Adrenal gland (tissue), 12 donors: ENCODE measurements around the gene LYRM4. TPM values are rescaled to one million over a fixed set of nuclear protein-coding genes. Genes with fewer than 3 reads are reported as not detected.
A peak's percentile ranks its signal among the peaks of the same experiment; 100 is the strongest.

Experiments used
- DNase-seq, 7 donors: peaks; one replicate each; pipeline ENCODE4 v3.0.0-alpha.2; 2019 to 2020
- H3K27ac ChIP-seq, 5 donors: fragments of 200-600 bp; sonication (generic) in 4 of 5; 1 replicate in 3 of 5; 2 replicates in 2 of 5; pipeline versions ENCODE4 v1.5.1 to v1.8.0; 2016 to 2020; ENCODE audit warnings: mild to moderate bottlenecking in 1 of 5
- H3K27me3 ChIP-seq: fragments of 200-600 bp; 2 replicates; pipeline ENCODE4 v1.8.0; 2021
- H3K36me3 ChIP-seq, 2 donors: fragments of 200-600 bp; replicated peaks in 1 of 2; 1 replicate in 1 of 2; 2 replicates in 1 of 2; pipeline versions ENCODE4 v1.5.1 to v1.8.0; 2018 to 2022
- H3K4me1 ChIP-seq, 2 donors: fragments of 200-600 bp; replicated peaks in 1 of 2; 1 replicate in 1 of 2; 2 replicates in 1 of 2; pipeline versions ENCODE4 v1.5.1 to v1.8.0; 2018 to 2021
- H3K4me3 ChIP-seq, 4 donors: fragments of 200-600 bp; sonication (generic) in 3 of 4; one replicate each; pipeline ENCODE4 v1.5.1; 2016 to 2018
- H3K9me3 ChIP-seq, 3 donors: fragments of 200-600 bp; sonication (generic) in 1 of 3; replicated peaks in 1 of 3; 1 replicate in 2 of 3; 2 replicates in 1 of 3; pipeline versions ENCODE4 v1.5.1 to v1.8.0; 2016 to 2021
- CTCF ChIP-seq, 6 experiments: fragments of 450-650 bp in 4 of 6; fragments of 200-600 bp in 2 of 6; sonication (generic) in 1 of 6; IDR thresholded peaks; 1 replicate in 5 of 6; 2 replicates in 1 of 6; pipeline versions ENCODE4 v1.5.1 to v1.8.0; 2016 to 2021; ENCODE audit warnings: antibody characterized with exemption in 6 of 6, mild to moderate bottlenecking in 2 of 6, moderate library complexity in 1 of 6
- POLR2A ChIP-seq, 2 donors: fragments of 450-650 bp; IDR thresholded peaks; one replicate each; pipeline ENCODE4 v1.6.1; 2017; ENCODE audit warnings: antibody characterized with exemption in 2 of 2, mild to moderate bottlenecking in 2 of 2, moderate library complexity in 1 of 2
- WGBS, 4 donors: extraction: QIAGEN DNeasy Blood & Tissue Kit in 2 of 4; methylation state at CpG; one replicate each; pipeline versions ENCODE4 v1.1.5 to v1.1.7; 2013 to 2017; 5-methylcytosine and 5-hydroxymethylcytosine counted together
- intact Hi-C, 2 donors: fragments of 100-400 bp; cut with DNase I; formaldehyde crosslinking; loops; one replicate each; pipeline versions ENCODE4 v1.14.1 to v1.15.0; 2022 to 2023
- polyA plus RNA-seq, 3 donors: library from polyadenylated mRNA; stranded (reverse); fragments of 200-250 nt in 2 of 3; fragments of 350-450 nt in 1 of 3; fragmentation: Illumina TruSeq in 1 of 3; extraction: RNeasy Lipid Tissue Mini Kit (QIAGEN cat#74804) in 1 of 3; gene quantifications; one replicate each; pipeline ENCODE4 v1.2.3, GENCODE V29; 2013 to 2014
- total RNA-seq, 9 donors: library from RNA; depleted of rRNA in 4 of 9; stranded (reverse); fragments of >200 nt in 4 of 9; fragments of 120-200 nt in 1 of 9; fragmentation: NEBNext Ultra II Directional in 1 of 9; extraction: Animal tissue kit (Norgen Biotek cat#: 25700) in 1 of 9; gene quantifications; one replicate each; pipeline versions ENCODE4 v1.1.0 to v1.2.4, GENCODE V29; 2013 to 2023
- donor health status: healthy with polysubstance abuse.
- donor health status: Bipolar disorder and iron deficiency.
- donor health status: DM: yes; HTN: yes; CAD: no.
- donor health status: DM: no; HTN: no; CAD: no.
- donor health status: DM: no; HTN: no; CAD: no.
- donor health status: DM: yes; HTN: yes; CAD: no.

LYRM4 gene
- total and polyA plus RNA-seq, 12 donors, result 16.1 to 65.1 (median 29.9) TPM

GRCh38 chr6:5128351-5128750 is 132.4 kb downstream of the LYRM4 start:
- 72 to 81% (median 79%) methylated on average over 4 of the region's 4 CpGs for WGBS, 4 donors
- Histone ChIP-seq H3K36me3 (no peaks in the 10 kb centered on the region), H3K4me1 (peaks cover 0 to 7% of the 10 kb centered on the region in 2 donors), H3K4me3 (no peak overlapping the region), H3K9me3 (no peaks in the 10 kb centered on the region), H3K27ac (no peak overlapping the region), H3K27me3 (no peaks in the 10 kb centered on the region)
- TF ChIP-seq CTCF (IDR thresholded peaks at IDR 0.05) (no peak), POLR2A (IDR thresholded peaks at IDR 0.05) (no peak)
- no peak for DNase-seq
- intact Hi-C loops, result no loop called here

GRCh38 chr6:5127106-5127687 is 133.6 kb downstream of the LYRM4 start:
- no peak overlapping the region for H3K27ac ChIP-seq
- no peak for TF ChIP-seq POLR2A (IDR thresholded peaks at IDR 0.05)
- no peaks in the 10 kb centered on the region for H3K36me3 ChIP-seq
- peak in 1 of 7 donors; percentile 31 for DNase-seq
- H3K4me3 ChIP-seq, result no peak overlapping the region
- H3K27me3 ChIP-seq, result no peaks in the 10 kb centered on the region
- intact Hi-C loops, result no loop called here
- 83 to 94% (median 86%) methylated on average over 8 of the region's 8 CpGs for WGBS, 4 donors
- H3K4me1 ChIP-seq, result peaks cover 0 to 4% of the 10 kb centered on the region in 2 donors
- H3K9me3 ChIP-seq, result no peaks in the 10 kb centered on the region

GRCh38 chr6:5126214-5126613 is 134.5 kb downstream of the LYRM4 start:
- TF ChIP-seq CTCF (IDR thresholded peaks at IDR 0.05), result no peak
- no peak for TF ChIP-seq POLR2A (IDR thresholded peaks at IDR 0.05)
- Histone ChIP-seq H3K36me3 (no peaks in the 10 kb centered on the region), H3K27me3 (no peaks in the 10 kb centered on the region), H3K27ac (no peak overlapping the region), H3K9me3 (no peaks in the 10 kb centered on the region), H3K4me3 (no peak overlapping the region), H3K4me1 (peaks cover 0 to 7% of the 10 kb centered on the region in 2 donors)
- intact Hi-C loops, result no loop called here
- WGBS, 4 donors, result 61 to 83% (median 71%) methylated on average over 3 to 4 of the region's 4 CpGs
- no peak for DNase-seq

- intact Hi-C loops, result no loop called here
- Histone ChIP-seq H3K36me3 (no peaks in the 10 kb centered on the region), H3K27ac (no peak overlapping the region), H3K4me1 (peaks cover 0 to 7% of the 10 kb centered on the region in 2 donors), H3K4me3 (no peak overlapping the region), H3K27me3 (no peaks in the 10 kb centered on the region), H3K9me3 (no peaks in the 10 kb centered on the region)
- TF ChIP-seq CTCF (IDR thresholded peaks at IDR 0.05) (no peak), POLR2A (IDR thresholded peaks at IDR 0.05) (no peak)
- DNase-seq, result peak in 2 of 7 donors; percentile 30 to 53
- 84 to 89% (median 86%) methylated on average over 11 of the region's 11 CpGs for WGBS, 4 donors
Measured at GRCh38 chr6:5125152-5126006, 135.4 kb downstream of the LYRM4 start.
